Chondrocyte (in vitro differentiated cells): ENCODE results near the gene JARID2. TPM values are rescaled to one million over a fixed set of nuclear protein-coding genes. Genes with fewer than 3 reads are reported as not detected.

Source experiments
- DNase-seq: peaks from one replicate; pipeline ENCODE4 v3.0.0; 2021; ENCODE audit warnings: mixed read lengths, low spot score
- H3K27ac Mint-ChIP-seq: one replicate; pipeline ENCODE4 v1.8.0; 2021; ENCODE audit warnings: mild to moderate bottlenecking, moderate library complexity, mixed read lengths; ENCODE audit not compliant: unreplicated experiment
- H3K27me3 Mint-ChIP-seq: 2 replicates; pipeline ENCODE4 v1.8.0; 2021; ENCODE audit warnings: low read depth, mixed read lengths
- H3K36me3 Mint-ChIP-seq: 2 replicates; pipeline ENCODE4 v1.8.0; 2021; ENCODE audit warnings: low read depth, mixed read lengths
- H3K4me1 Mint-ChIP-seq: 2 replicates; pipeline ENCODE4 v1.8.0; 2021; ENCODE audit warnings: low read depth, mild to moderate bottlenecking, mixed read lengths
- H3K4me3 Mint-ChIP-seq: one replicate; pipeline ENCODE4 v1.8.0; 2021; ENCODE audit warnings: mild to moderate bottlenecking, moderate library complexity, mixed read lengths; ENCODE audit not compliant: unreplicated experiment
- H3K9me3 Mint-ChIP-seq: 2 replicates; pipeline ENCODE4 v1.8.0; 2021; ENCODE audit warnings: low read depth, mixed read lengths
- total RNA-seq: library from RNA; stranded (reverse); gene quantifications from 3 replicates; pipeline ENCODE4 v1.2.1, GENCODE V29; 2021
- TF ChIP-seq, protein P1 (sequence below): fragments of 200-600 bp; sonication (generic); IDR thresholded peaks from 2 replicates; pipeline ENCODE4 v1.5.0; 2021; ENCODE audit warnings: antibody characterized with exemption, mild to moderate bottlenecking, moderate library complexity

The JARID2 gene
- total RNA-seq, 1 donor from 2014 or later, result 9.9 TPM

DNA sequence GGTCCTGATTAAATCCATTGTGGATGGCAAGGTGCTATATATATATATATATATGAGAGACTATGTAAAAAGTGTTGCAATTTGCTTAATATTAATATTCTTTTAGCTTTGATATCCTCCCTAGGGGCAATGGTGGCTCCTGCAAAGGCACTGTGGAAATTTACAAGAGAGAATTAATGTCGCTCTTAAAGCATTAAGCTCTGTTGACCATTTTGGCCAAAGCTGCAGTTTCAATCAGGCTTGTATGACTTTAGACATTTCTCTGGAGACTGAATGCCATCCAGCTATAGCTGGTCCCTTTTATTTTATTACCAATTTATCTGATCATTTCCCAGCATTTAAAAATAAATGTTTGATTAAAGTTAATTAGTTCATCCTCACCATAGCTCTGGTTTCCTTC lies 155.3 kb downstream of the JARID2 start:
- Mint-ChIP-seq H3K4me3 (no peak overlapping the region), H3K27me3 (no peaks in the 10 kb centered on the region), H3K9me3 (no peaks in the 10 kb centered on the region), H3K4me1 (peaks cover 30% of the 10 kb centered on the region), H3K27ac (no peak overlapping the region), H3K36me3 (no peaks in the 10 kb centered on the region)
- no peak for DNase-seq
- TF ChIP-seq, protein P1, sequence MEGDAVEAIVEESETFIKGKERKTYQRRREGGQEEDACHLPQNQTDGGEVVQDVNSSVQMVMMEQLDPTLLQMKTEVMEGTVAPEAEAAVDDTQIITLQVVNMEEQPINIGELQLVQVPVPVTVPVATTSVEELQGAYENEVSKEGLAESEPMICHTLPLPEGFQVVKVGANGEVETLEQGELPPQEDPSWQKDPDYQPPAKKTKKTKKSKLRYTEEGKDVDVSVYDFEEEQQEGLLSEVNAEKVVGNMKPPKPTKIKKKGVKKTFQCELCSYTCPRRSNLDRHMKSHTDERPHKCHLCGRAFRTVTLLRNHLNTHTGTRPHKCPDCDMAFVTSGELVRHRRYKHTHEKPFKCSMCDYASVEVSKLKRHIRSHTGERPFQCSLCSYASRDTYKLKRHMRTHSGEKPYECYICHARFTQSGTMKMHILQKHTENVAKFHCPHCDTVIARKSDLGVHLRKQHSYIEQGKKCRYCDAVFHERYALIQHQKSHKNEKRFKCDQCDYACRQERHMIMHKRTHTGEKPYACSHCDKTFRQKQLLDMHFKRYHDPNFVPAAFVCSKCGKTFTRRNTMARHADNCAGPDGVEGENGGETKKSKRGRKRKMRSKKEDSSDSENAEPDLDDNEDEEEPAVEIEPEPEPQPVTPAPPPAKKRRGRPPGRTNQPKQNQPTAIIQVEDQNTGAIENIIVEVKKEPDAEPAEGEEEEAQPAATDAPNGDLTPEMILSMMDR, result no peak

DNA sequence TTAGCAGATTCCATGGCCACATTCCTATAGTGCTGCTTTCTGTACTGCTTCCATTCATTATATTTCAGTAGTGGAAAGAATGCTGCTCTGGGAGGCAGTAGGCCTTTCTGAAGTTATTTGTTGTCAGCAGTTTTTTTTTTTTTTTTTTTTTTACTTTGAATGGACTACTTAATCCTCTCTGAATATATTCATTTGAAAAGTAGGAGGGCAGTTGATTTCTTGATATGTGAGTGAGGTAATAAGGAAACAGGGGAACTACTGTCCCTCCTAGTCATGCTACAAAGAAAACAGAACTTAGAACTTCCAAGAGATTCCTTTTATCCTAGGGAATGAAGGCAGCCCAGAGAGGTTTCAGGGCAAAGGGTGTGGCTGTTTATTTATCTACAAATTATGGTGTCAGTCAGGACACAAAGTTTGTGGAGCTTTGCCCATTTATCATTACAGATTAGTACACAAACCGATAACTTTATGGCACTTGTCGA lies 155.9 kb downstream of the JARID2 start:
- Mint-ChIP-seq H3K4me1 (peaks cover 30% of the 10 kb centered on the region), H3K4me3 (no peak overlapping the region), H3K27me3 (no peaks in the 10 kb centered on the region), H3K9me3 (no peaks in the 10 kb centered on the region), H3K36me3 (no peaks in the 10 kb centered on the region), H3K27ac (no peak overlapping the region)
- TF ChIP-seq, protein P1, result no peak
- DNase-seq, result no peak

DNA sequence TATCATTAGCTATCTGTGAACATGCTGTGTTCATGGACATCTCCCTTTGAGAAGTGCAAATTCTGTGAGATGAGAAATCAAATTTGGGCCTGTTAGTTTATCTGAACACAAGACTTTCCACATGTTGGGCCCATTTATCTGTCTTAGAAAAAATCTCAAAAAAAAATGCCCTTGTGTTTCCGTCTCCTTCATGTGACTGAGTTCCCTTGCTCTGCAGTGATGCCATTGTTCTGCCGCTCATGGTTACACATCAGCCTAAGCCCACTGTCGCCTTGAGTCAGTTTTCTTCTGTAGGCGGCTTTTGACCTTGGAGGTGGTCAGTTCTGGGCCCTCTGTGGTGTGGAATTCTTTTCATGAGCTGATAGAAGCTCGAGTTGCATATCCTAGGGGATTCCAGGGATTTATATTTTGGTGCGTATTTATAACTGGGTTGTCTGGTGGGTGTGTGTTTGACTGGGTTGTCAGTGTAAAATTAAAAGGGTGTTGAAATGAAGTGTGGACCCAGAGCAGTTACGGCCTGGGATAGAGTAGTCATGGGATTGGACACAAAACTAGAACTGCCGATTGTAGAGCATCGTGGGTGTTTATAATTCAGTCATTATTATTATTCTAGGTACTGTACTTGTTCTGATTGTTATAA lies 156.7 kb downstream of the JARID2 start:
- H3K4me3 Mint-ChIP-seq, result no peak overlapping the region
- no peaks in the 10 kb centered on the region for H3K36me3 Mint-ChIP-seq
- TF ChIP-seq, protein P1, result no peak
- H3K27ac Mint-ChIP-seq, result no peak overlapping the region
- H3K9me3 Mint-ChIP-seq, result no peaks in the 10 kb centered on the region
- H3K4me1 Mint-ChIP-seq, result peaks cover 30% of the 10 kb centered on the region
- no peak for DNase-seq
- no peaks in the 10 kb centered on the region for H3K27me3 Mint-ChIP-seq

DNA sequence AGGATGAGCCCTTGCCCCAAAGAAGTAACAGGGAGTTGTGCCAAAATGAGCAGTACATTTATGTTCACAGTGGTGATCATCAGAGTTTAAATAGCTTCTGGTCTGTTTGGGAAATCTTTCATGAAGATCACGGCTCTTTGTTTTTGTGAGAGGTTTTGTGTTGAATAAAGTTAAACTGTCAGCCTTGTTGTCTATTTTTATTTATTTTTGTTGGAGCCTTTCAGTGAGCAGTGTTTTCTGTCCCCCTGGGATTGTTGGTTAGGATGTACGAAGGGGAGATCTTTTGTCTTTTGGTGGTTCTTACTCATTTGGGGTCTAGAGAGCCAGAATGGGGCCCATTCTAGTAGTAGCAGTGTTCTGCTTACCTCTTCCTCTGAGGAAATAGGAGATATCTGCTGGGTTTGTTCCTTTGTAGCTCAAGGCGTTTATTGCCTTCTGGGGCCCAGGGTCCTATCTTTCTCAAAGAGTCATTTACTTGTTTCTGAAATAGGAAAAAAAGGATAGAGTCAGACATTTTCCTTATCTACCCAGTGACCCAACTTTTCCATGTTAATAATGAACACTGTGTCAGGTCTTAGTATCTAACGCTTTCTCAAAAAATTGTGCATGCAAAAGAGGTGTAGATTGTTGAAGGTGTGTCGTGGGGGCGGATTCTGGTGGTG lies 157.4 kb downstream of the JARID2 start:
- Mint-ChIP-seq H3K36me3 (no peaks in the 10 kb centered on the region), H3K4me1 (peaks cover 30% of the 10 kb centered on the region), H3K27ac (no peak overlapping the region), H3K27me3 (no peaks in the 10 kb centered on the region), H3K4me3 (no peak overlapping the region), H3K9me3 (no peaks in the 10 kb centered on the region)
- TF ChIP-seq, protein P1, result no peak
- no peak for DNase-seq

DNA sequence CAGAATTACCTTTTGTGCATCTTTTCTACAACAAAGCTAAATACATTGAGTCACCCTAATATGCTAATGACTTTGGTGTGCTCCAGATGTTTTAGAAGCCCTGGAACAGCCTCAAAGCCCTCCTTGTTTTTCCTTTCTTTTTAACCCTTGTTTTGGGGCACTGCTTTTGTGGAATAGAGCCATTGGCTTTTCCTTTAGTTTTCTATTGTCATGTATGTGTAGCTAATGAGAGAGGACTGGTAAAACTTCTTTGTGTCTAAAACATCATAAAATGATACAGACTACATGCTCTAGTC lies 158.8 kb downstream of the JARID2 start:
- Mint-ChIP-seq H3K27me3 (no peaks in the 10 kb centered on the region), H3K36me3 (no peaks in the 10 kb centered on the region), H3K4me3 (no peak overlapping the region), H3K27ac (no peak overlapping the region), H3K4me1 (peaks cover 27% of the 10 kb centered on the region), H3K9me3 (no peaks in the 10 kb centered on the region)
- DNase-seq, result no peak
- TF ChIP-seq, protein P1, result no peak
